GM13977 (cell line): ENCODE results near the gene EPN2.

ENCODE experiments used
- DNase-seq: peaks from one replicate; pipeline ENCODE4 v3.0.0; 2012; ENCODE audit warnings: low spot score
- in situ Hi-C: fragments of 300-500 bp; cut with MboI; formaldehyde crosslinking; loops from one replicate; pipeline ENCODE4 v1.12.0; 2022; ENCODE audit warnings: low sequenced_read_pairs, low pct_unique_long_range_greater_than_20kb, mixed read lengths, inconsistent platforms; ENCODE audit not compliant: unreplicated experiment
- TF ChIP-seq, protein P1 (sequence below): IDR thresholded peaks from 2 replicates; pipeline ENCODE4 v1.5.1; 2012; ENCODE audit warnings: mild to moderate bottlenecking, control low read depth; ENCODE audit not compliant: insufficient read depth; ENCODE audit errors: extremely low read depth, missing control alignments

EPN2 gene

GRCh38 chr17:19384723-19385391 lies 147.7 kb downstream of the EPN2 start:
- TF ChIP-seq, protein P1, sequence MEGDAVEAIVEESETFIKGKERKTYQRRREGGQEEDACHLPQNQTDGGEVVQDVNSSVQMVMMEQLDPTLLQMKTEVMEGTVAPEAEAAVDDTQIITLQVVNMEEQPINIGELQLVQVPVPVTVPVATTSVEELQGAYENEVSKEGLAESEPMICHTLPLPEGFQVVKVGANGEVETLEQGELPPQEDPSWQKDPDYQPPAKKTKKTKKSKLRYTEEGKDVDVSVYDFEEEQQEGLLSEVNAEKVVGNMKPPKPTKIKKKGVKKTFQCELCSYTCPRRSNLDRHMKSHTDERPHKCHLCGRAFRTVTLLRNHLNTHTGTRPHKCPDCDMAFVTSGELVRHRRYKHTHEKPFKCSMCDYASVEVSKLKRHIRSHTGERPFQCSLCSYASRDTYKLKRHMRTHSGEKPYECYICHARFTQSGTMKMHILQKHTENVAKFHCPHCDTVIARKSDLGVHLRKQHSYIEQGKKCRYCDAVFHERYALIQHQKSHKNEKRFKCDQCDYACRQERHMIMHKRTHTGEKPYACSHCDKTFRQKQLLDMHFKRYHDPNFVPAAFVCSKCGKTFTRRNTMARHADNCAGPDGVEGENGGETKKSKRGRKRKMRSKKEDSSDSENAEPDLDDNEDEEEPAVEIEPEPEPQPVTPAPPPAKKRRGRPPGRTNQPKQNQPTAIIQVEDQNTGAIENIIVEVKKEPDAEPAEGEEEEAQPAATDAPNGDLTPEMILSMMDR: no peak
- DNase-seq: no peak
- in situ Hi-C loops: no loop called here

- TF ChIP-seq, protein P1: no peak
- no peak for DNase-seq
- in situ Hi-C loops: no loop called here
Observed at GRCh38 chr17:19385521-19385983, 148.4 kb downstream of the EPN2 start.
